K562 treated with DMSO at 1 percent for 48 hours (cell line): ENCODE measurements around the gene MCF2. TPM values are rescaled to one million over a fixed set of nuclear protein-coding genes. Genes with fewer than 3 reads are reported as not detected.

Source experiments
- total RNA-seq: library from RNA; unstranded; fragments of 300-600 nt; gene quantifications from 2 replicates; pipeline ENCODE4 v1.2.3, GENCODE V29; 2022; ENCODE audit warnings: low replicate concordance; ENCODE audit errors: extremely low read depth

Gene MCF2
- not detected in 2 replicates for total RNA-seq

GRCh38 chrX:139708067-139708466 lies at the start of gene MCF2:
TSS of gene MCF2 (minus strand) at chrX:139708167. CDS start at chrX:139651744, 56,423 bp downstream.

Other genes starting within 250 kb of the MCF2 start
- gene F9, start 177.4 kb downstream of the MCF2 start, total RNA-seq: not detected in 2 replicates
- gene ATP11C, start 224.9 kb upstream of the MCF2 start, total RNA-seq: not detected in 2 replicates